Neural cell (in vitro differentiated cells): ENCODE results near the gene ARPC4.

Experiments used
- CTCF ChIP-seq: fragments of 450-650 bp; IDR thresholded peaks from 2 replicates; pipeline ENCODE4 v1.5.1; 2014; ENCODE audit warnings: antibody characterized with exemption, mild to moderate bottlenecking, moderate library complexity; ENCODE audit not compliant: poor library complexity, severe bottlenecking
- EP300 ChIP-seq: fragments of 450-650 bp; conservative IDR thresholded peaks from 2 replicates; pipeline ENCODE4 v1.6.1; 2014; ENCODE audit warnings: antibody characterized with exemption, mild to moderate bottlenecking, moderate library complexity; ENCODE audit not compliant: poor library complexity, severe bottlenecking
- EZH2 ChIP-seq: fragments of 200-600, 300-800 bp; shearing (Covaris generic), sonication (generic); IDR thresholded peaks from 2 replicates; pipeline ENCODE4 v1.6.1; 2014; ENCODE audit warnings: antibody characterized with exemption, low read length, borderline replicate concordance, mild to moderate bottlenecking; ENCODE audit not compliant: insufficient read depth, poor library complexity, severe bottlenecking
- POLR2AphosphoS5 ChIP-seq: IDR thresholded peaks from 2 replicates; pipeline ENCODE4 v1.6.1; 2012
- RAD21 ChIP-seq: fragments of 450-650 bp; conservative IDR thresholded peaks from 2 replicates; pipeline ENCODE4 v1.6.1; 2014; ENCODE audit warnings: antibody characterized with exemption, mild to moderate bottlenecking, moderate library complexity
- TAF1 ChIP-seq: IDR thresholded peaks from 2 replicates; pipeline ENCODE4 v1.6.1; 2012; ENCODE audit warnings: low read depth

GRCh38 chr3:9784965-9785364 is 7.9 kb upstream of the ARPC4 start:
- no peak for TF ChIP-seq CTCF
- TF ChIP-seq EP300, result no peak
- TF ChIP-seq EZH2, result no peak
- no peak for TF ChIP-seq TAF1
- TF ChIP-seq POLR2AphosphoS5, result no peak
- no peak for TF ChIP-seq RAD21
